CD4-positive, alpha-beta T cell treated with Interleukin-4 for 1 hour (primary cell): ENCODE results near the gene P2RX5.
"Not testable (repeated sequence)": the region's sequence is repeated elsewhere in the genome, so short reads cannot be mapped to it uniquely, and the experiment has no call there.

ENCODE experiments used
- DNase-seq, 2 donors: peaks; one replicate each; pipeline ENCODE4 v3.0.0-alpha.2; 2020 to 2022

Gene P2RX5

GRCh38 chr17:3695723-3696411 is at the start of gene P2RX5:
TSS of gene P2RX5 (minus strand) at chr17:3696155. CDS start at chr17:3696005, 150 bp downstream.
- peak; percentile 53 to 62 for DNase-seq

GRCh38 chr17:3745071-3745470 is 49.1 kb upstream of the P2RX5 start:
- no peak for DNase-seq

- no peak for DNase-seq
Observed at GRCh38 chr17:3744014-3744413, 48.1 kb upstream of the P2RX5 start.

- DNase-seq: peak; percentile 58 to 62
Observed at GRCh38 chr17:3740611-3741073, 44.7 kb upstream of the P2RX5 start.

- DNase-seq: no peak
Observed at GRCh38 chr17:3739422-3740124, 43.6 kb upstream of the P2RX5 start.

GRCh38 chr17:3738562-3739295 is 42.8 kb upstream of the P2RX5 start:
- peak; percentile 57 to 58 for DNase-seq

- no peak for DNase-seq
Observed at GRCh38 chr17:3735515-3735914, 39.6 kb upstream of the P2RX5 start.

- not testable (repeated sequence) for DNase-seq
Observed at GRCh38 chr17:3734911-3735276, 38.9 kb upstream of the P2RX5 start.

GRCh38 chr17:3732210-3732621 is 36.3 kb upstream of the P2RX5 start:
- no peak for DNase-seq

GRCh38 chr17:3730881-3731429 is 35.0 kb upstream of the P2RX5 start:
- no peak for DNase-seq

GRCh38 chr17:3729881-3730280 is 33.9 kb upstream of the P2RX5 start:
- no peak for DNase-seq

GRCh38 chr17:3728099-3728498 is 32.1 kb upstream of the P2RX5 start:
- not testable (repeated sequence) for DNase-seq

- DNase-seq: no peak
Observed at GRCh38 chr17:3727041-3727440, 31.1 kb upstream of the P2RX5 start.

GRCh38 chr17:3724378-3725077 is 28.6 kb upstream of the P2RX5 start:
- DNase-seq: no peak

GRCh38 chr17:3723556-3724377 is 27.8 kb upstream of the P2RX5 start, which contains the start of gene HASPIN:
TSS of gene HASPIN (plus strand) at chr17:3723903. CDS start at chr17:3723936, 33 bp downstream.
- DNase-seq: peak; percentile 91

GRCh38 chr17:3723188-3723555 is 27.2 kb upstream of the P2RX5 start:
- no peak for DNase-seq

- no peak for DNase-seq
Observed at GRCh38 chr17:3722716-3723115, 26.8 kb upstream of the P2RX5 start.

GRCh38 chr17:3719265-3719664 is 23.3 kb upstream of the P2RX5 start:
- no peak for DNase-seq

GRCh38 chr17:3718201-3718600 is 22.2 kb upstream of the P2RX5 start:
- DNase-seq: no peak

GRCh38 chr17:3715296-3715695 is 19.3 kb upstream of the P2RX5 start:
- DNase-seq: no peak

GRCh38 chr17:3712811-3713463 is 17.0 kb upstream of the P2RX5 start:
- peak in 1 of 2 donors; percentile 15 for DNase-seq
